ENCODE measurements around the gene ODF4.
"Not testable (repeated sequence)": the region's sequence is repeated elsewhere in the genome, so short reads cannot be mapped to it uniquely, and the experiment has no call there.

The ODF4 gene

GRCh38 chr17:8394497-8394896 lies 54.9 kb downstream of the ODF4 start:
- not testable (repeated sequence) for DNase-seq (ENCODE audit: low read depth)

Data from iris pigment epithelial cell (primary cell).